SU-DHL-6 (cell line): ENCODE results near the gene EYS.
"Not testable (repeated sequence)": the region's sequence is repeated elsewhere in the genome, so short reads cannot be mapped to it uniquely, and the experiment has no call there.

Experiments used
- H2AFZ ChIP-seq: fragments of 200-600 bp; sonication (generic); 2 replicates; pipeline ENCODE4 v1.6.1; 2014; ENCODE audit warnings: low read depth, mild to moderate bottlenecking, moderate library complexity, mixed read lengths, antibody characterized with exemption, low read length; ENCODE audit not compliant: severe bottlenecking
- H3F3A ChIP-seq: fragments of 200-600 bp; shearing (Covaris generic); 2 replicates; pipeline ENCODE4 v1.6.0; 2016; ENCODE audit warnings: antibody characterized with exemption, mild to moderate bottlenecking; ENCODE audit not compliant: insufficient read depth
- H3K27ac ChIP-seq: fragments of 200-600 bp; sonication (generic); 2 replicates; pipeline ENCODE4 v1.5.1; 2016; ENCODE audit warnings: low read depth, mild to moderate bottlenecking, low read length, moderate library complexity, mixed read lengths
- H3K27me3 ChIP-seq: fragments of 200-600 bp; sonication (generic), shearing (Covaris generic); 2 replicates; pipeline ENCODE4 v1.6.0; 2014; ENCODE audit warnings: mild to moderate bottlenecking, low read length
- H3K36me3 ChIP-seq: fragments of 200-600 bp; sonication (generic); 2 replicates; pipeline ENCODE4 v1.6.1; 2014; ENCODE audit warnings: mild to moderate bottlenecking, low read length, mixed read lengths
- H3K4me2 ChIP-seq: fragments of 300-600, 200-600 bp; shearing (Covaris generic), sonication (generic); 2 replicates; pipeline ENCODE4 v1.6.0; 2014; ENCODE audit warnings: low read length, low read depth, mild to moderate bottlenecking; ENCODE audit not compliant: poor library complexity, severe bottlenecking
- H3K4me3 ChIP-seq: fragments of 200-600 bp; sonication (generic); 2 replicates; pipeline ENCODE4 v1.5.1; 2014; ENCODE audit warnings: antibody characterized with exemption, low read length, mild to moderate bottlenecking, mixed read lengths; ENCODE audit not compliant: insufficient read depth, poor library complexity, severe bottlenecking
- H3K79me2 ChIP-seq: fragments of 200-600 bp; sonication (generic); 2 replicates; pipeline ENCODE4 v1.6.1; 2014; ENCODE audit warnings: mild to moderate bottlenecking, low read length, moderate library complexity; ENCODE audit not compliant: insufficient read depth
- H3K9ac ChIP-seq: fragments of 200-600 bp; sonication (generic); 2 replicates; pipeline ENCODE4 v1.7.0; 2014; ENCODE audit warnings: mild to moderate bottlenecking, low read length
- H3K9me2 ChIP-seq: fragments of 200-600 bp; sonication (generic); replicated peaks from 2 replicates; pipeline ENCODE4 v1.6.1; 2014; ENCODE audit warnings: low read length; ENCODE audit not compliant: insufficient read depth
- H3K9me3 ChIP-seq: fragments of 200-600 bp; sonication (generic); 2 replicates; pipeline ENCODE4 v1.6.1; 2014; ENCODE audit warnings: low read length, mixed read lengths; ENCODE audit not compliant: insufficient read depth
- H4K20me1 ChIP-seq: fragments of 200-600 bp; sonication (generic); 2 replicates; pipeline ENCODE4 v1.6.1; 2014; ENCODE audit warnings: low read depth, mild to moderate bottlenecking, antibody characterized with exemption, low read length, moderate library complexity, mixed read lengths
- CTCF ChIP-seq: fragments of 200-600 bp; sonication (generic); IDR thresholded peaks from one replicate; pipeline ENCODE4 v1.5.1; 2017; ENCODE audit warnings: antibody characterized with exemption, mild to moderate bottlenecking, low read length, moderate library complexity; ENCODE audit not compliant: insufficient read depth, poor library complexity, severe bottlenecking
- EZH2phosphoT487 ChIP-seq: fragments of 200-600 bp; sonication (generic), shearing (Covaris generic); conservative IDR thresholded peaks from 2 replicates; pipeline ENCODE4 v1.6.1; 2018; ENCODE audit warnings: mild to moderate bottlenecking, antibody characterized with exemption, low read length, moderate library complexity, mixed read lengths

EYS gene

GRCh38 chr6:65505736-65506135 is 201.3 kb downstream of the EYS start:
- Histone ChIP-seq H3K4me3 (no peak overlapping the region), H4K20me1 (no peaks in the 10 kb centered on the region), H3K27ac (no peak overlapping the region), H3K27me3 (no peaks in the 10 kb centered on the region), H3K9ac (no peak overlapping the region), H3K9me3 (no peaks in the 10 kb centered on the region), H3K9me2 (no peaks in the 10 kb centered on the region), H3K36me3 (no peaks in the 10 kb centered on the region), H2AFZ (no peak overlapping the region), H3K79me2 (no peaks in the 10 kb centered on the region), H3F3A (no peaks in the 10 kb centered on the region), H3K4me2 (no peak overlapping the region)
- TF ChIP-seq CTCF (no peak), EZH2phosphoT487 (no peak)

DNA sequence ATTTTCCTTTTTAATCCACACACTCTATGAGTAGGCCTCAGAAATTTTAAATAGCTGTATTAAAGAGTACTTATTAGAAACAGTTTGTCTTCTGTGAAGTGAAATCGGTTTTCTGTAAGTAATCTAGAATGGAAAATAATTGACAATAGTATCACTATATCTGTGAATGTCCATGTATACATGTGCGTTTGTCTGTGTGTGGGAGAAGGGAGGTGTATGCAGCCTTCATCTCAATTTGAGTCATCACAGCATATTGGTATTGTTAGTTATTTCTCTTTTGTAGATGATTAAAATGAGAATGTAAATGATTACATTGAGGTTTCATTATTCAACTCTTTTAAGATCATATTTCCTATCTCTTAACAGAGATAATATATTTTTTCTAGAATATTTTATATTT is 206.0 kb downstream of the EYS start:
- H3K9me2 ChIP-seq: no peaks in the 10 kb centered on the region
- H4K20me1 ChIP-seq: no peaks in the 10 kb centered on the region
- no peaks in the 10 kb centered on the region for H3K79me2 ChIP-seq
- no peaks in the 10 kb centered on the region for H3K27me3 ChIP-seq
- H3F3A ChIP-seq: no peaks in the 10 kb centered on the region
- no peak overlapping the region for H3K9ac ChIP-seq
- no peak overlapping the region for H3K4me2 ChIP-seq
- no peak for TF ChIP-seq CTCF
- no peak for TF ChIP-seq EZH2phosphoT487
- H3K36me3 ChIP-seq: no peaks in the 10 kb centered on the region
- no peak overlapping the region for H3K27ac ChIP-seq
- no peak overlapping the region for H3K4me3 ChIP-seq
- peak overlapping the region; percentile 34 for H2AFZ ChIP-seq
- no peaks in the 10 kb centered on the region for H3K9me3 ChIP-seq

DNA sequence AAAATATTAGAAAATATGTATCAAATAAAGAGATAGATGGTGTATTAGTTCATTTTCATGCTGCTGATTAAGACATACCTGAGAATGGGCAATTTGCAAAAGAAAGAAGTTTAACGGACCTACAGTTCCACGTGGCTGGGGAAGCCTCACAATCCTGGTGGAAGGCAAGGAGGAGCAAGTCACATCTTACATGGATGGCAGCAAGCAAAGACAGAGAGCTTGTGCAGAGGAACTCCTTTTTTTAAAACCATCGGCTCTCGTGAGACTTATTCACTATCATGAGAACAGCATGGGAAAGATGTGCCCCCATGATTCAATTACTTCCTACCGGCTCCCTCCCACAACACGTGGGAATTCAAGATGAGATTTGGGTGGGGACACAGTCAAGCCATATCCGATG is 223.4 kb downstream of the EYS start:
- not testable (repeated sequence) for H3K9me2 ChIP-seq, H3K27me3 ChIP-seq, H3K36me3 ChIP-seq, H3K4me3 ChIP-seq, H3F3A ChIP-seq, H3K79me2 ChIP-seq, H4K20me1 ChIP-seq, H3K27ac ChIP-seq, H3K9me3 ChIP-seq, H2AFZ ChIP-seq, H3K4me2 ChIP-seq, H3K9ac ChIP-seq

- H3K9me2 ChIP-seq: no peaks in the 10 kb centered on the region
- no peak overlapping the region for H3K4me2 ChIP-seq
- TF ChIP-seq CTCF (no peak), EZH2phosphoT487 (no peak)
- H2AFZ ChIP-seq: no peak overlapping the region
- H3K27ac ChIP-seq: no peak overlapping the region
- no peaks in the 10 kb centered on the region for H3F3A ChIP-seq
- no peaks in the 10 kb centered on the region for H3K79me2 ChIP-seq
- no peak overlapping the region for H3K4me3 ChIP-seq
- no peaks in the 10 kb centered on the region for H3K9me3 ChIP-seq
- H3K36me3 ChIP-seq: no peaks in the 10 kb centered on the region
- H3K9ac ChIP-seq: no peak overlapping the region
- H4K20me1 ChIP-seq: no peaks in the 10 kb centered on the region
- H3K27me3 ChIP-seq: no peaks in the 10 kb centered on the region
Observed at GRCh38 chr6:65469650-65470049, 237.4 kb downstream of the EYS start.
